ENCODE measurements around the gene FOXRED1. TPM values are rescaled to one million over a fixed set of nuclear protein-coding genes. Genes with fewer than 3 reads are reported as not detected.
A peak's percentile ranks its signal among the peaks of the same experiment; 100 is the strongest.

Gene FOXRED1
- total and polyA plus RNA-seq, 10 of the 15 experiments (the other 5 are each of a cell fraction or from before 2014, with no cell fraction given): 9.9 to 67.7 (median 38.0) TPM

- peak; percentile 87 for TF ChIP-seq USF1 (IDR thresholded peaks at IDR 0.05; ENCODE audit: borderline replicate concordance, extremely low read length, insufficient read depth, low read depth, low read length)
- peak in 1 of 2 experiments; percentile 70; a peak in 1 of 4 replicates for TF ChIP-seq ETV6 (conservative IDR thresholded peaks at IDR 0.05 in 1 of 2, IDR thresholded peaks at IDR 0.05 in 1 of 2; ENCODE audit: borderline replicate concordance in 1 of 2, low read depth in 1 of 2)
- TF ChIP-seq MTA2 (IDR thresholded peaks at IDR 0.05; ENCODE audit: low read depth): no peak
- peak; percentile 54; the same call in 1 of the 2 replicates for TF ChIP-seq CBFB (IDR thresholded peaks at IDR 0.05; ENCODE audit: low read depth)
- TF ChIP-seq BCL3 (IDR thresholded peaks at IDR 0.05; ENCODE audit: borderline replicate concordance, insufficient read depth, low read depth, low read length, poor library complexity, severe bottlenecking): peak; percentile 37
- peak; percentile 83 for TF ChIP-seq ELK1 (IDR thresholded peaks at IDR 0.05; ENCODE audit: low read depth, low read length)
- peak; percentile 91; the same call in 1 of the 2 replicates for TF ChIP-seq NBN (IDR thresholded peaks at IDR 0.05)
- TF ChIP-seq SREBF2 (IDR thresholded peaks at IDR 0.05; ENCODE audit: low read length): peak; percentile 35; the same call in 1 of the 2 replicates
- TF ChIP-seq IRF5 (IDR thresholded peaks at IDR 0.05; ENCODE audit: borderline replicate concordance): no peak
- no peak for TF ChIP-seq CTCF (IDR thresholded peaks at IDR 0.05 in 2 of 3, conservative IDR thresholded peaks at IDR 0.05 in 1 of 3; ENCODE audit: control insufficient read depth in 2 of 3, extremely low read depth in 1 of 3, insufficient read depth in 1 of 3, low read depth in 3 of 3, low read length in 3 of 3)
- peak; percentile 34 to 58; a peak in 1 of 4 replicates for TF ChIP-seq BHLHE40 (IDR thresholded peaks at IDR 0.05; ENCODE audit: borderline replicate concordance in 1 of 2, low read depth in 2 of 2, low read length in 1 of 2)
- TF ChIP-seq GATAD2B (conservative IDR thresholded peaks at IDR 0.05; ENCODE audit: low read depth): peak; percentile 83
- peak in 1 of 2 experiments; percentile 22; a peak in 1 of 4 replicates for TF ChIP-seq EP300 (IDR thresholded peaks at IDR 0.05; ENCODE audit: borderline replicate concordance in 1 of 2, control insufficient read depth in 1 of 2, low read depth in 2 of 2, low read length in 2 of 2)
- TF ChIP-seq, protein P1, sequence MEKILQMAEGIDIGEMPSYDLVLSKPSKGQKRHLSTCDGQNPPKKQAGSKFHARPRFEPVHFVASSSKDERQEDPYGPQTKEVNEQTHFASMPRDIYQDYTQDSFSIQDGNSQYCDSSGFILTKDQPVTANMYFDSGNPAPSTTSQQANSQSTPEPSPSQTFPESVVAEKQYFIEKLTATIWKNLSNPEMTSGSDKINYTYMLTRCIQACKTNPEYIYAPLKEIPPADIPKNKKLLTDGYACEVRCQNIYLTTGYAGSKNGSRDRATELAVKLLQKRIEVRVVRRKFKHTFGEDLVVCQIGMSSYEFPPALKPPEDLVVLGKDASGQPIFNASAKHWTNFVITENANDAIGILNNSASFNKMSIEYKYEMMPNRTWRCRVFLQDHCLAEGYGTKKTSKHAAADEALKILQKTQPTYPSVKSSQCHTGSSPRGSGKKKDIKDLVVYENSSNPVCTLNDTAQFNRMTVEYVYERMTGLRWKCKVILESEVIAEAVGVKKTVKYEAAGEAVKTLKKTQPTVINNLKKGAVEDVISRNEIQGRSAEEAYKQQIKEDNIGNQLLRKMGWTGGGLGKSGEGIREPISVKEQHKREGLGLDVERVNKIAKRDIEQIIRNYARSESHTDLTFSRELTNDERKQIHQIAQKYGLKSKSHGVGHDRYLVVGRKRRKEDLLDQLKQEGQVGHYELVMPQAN (conservative IDR thresholded peaks at IDR 0.05): peak; percentile 67
- peak; percentile 75 for TF ChIP-seq PKNOX1 (IDR thresholded peaks at IDR 0.05)
- TF ChIP-seq EED (IDR thresholded peaks at IDR 0.05; ENCODE audit: low read depth): peak; percentile 29; the same call in 1 of the 2 replicates
Measured at GRCh38 chr11:126268708-126269579, at the start of gene FOXRED1, which contains the start of gene SRPRA (continued).

All from GM12878 (cell line).